Measurements from ENCODE around the gene L3MBTL3. TPM values are rescaled to one million over a fixed set of nuclear protein-coding genes. Genes with fewer than 3 reads are reported as not detected.

The L3MBTL3 gene
- total and polyA plus RNA-seq, 9 donors = 6.5 to 17.9 (median 13.5) TPM

- H3K27me3 ChIP-seq = no peaks in the 10 kb centered on the region
- no peaks in the 10 kb centered on the region for H3K4me1 ChIP-seq (ENCODE audit: insufficient read depth)
- H3K36me3 ChIP-seq = no peaks in the 10 kb centered on the region
- no peaks in the 10 kb centered on the region for H3K9me3 ChIP-seq
- H3K27ac ChIP-seq = no peak overlapping the region
- no peak overlapping the region for H3K4me3 ChIP-seq
- DNase-seq = no peak
- TF ChIP-seq POLR2A (IDR thresholded peaks at IDR 0.05) = no peak
- no peak for TF ChIP-seq EP300 (IDR thresholded peaks at IDR 0.05)
- TF ChIP-seq CTCF (IDR thresholded peaks at IDR 0.05) = no peak
- 81 to 86% (median 82%) methylated on average over 4 of the region's 4 CpGs for WGBS, 3 donors
- intact Hi-C loops (cut with DNase I) = no loop called here
Observed at GRCh38 chr6:130098317-130098716, 79.9 kb downstream of the L3MBTL3 start.

DNA sequence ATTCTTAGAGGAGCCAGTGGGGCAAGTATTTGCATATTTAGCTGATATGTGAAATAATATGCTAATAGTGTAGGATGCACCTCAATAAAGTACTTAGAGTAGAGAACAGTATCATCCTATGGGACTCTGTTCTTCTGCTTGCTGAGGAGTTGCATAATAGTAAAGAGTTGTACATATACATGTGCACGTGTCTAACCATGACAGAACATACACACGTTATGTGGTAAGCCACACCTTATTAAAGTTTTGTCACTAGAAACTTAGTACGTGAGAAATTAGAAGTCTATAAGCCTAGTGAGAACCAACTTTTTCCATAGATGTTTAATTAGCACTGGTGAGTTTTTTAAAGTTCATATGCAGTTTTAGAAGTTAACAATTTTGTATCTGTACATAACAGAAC, 80.7 kb downstream of the L3MBTL3 start:
- Histone ChIP-seq H3K36me3 (no peaks in the 10 kb centered on the region), H3K4me3 (no peak overlapping the region), H3K4me1 (ENCODE audit: insufficient read depth) (no peaks in the 10 kb centered on the region), H3K27me3 (no peaks in the 10 kb centered on the region), H3K9me3 (no peaks in the 10 kb centered on the region), H3K27ac (no peak overlapping the region)
- intact Hi-C loops (cut with DNase I) = no loop called here
- 97 to 99% (median 98%) methylated on average over 3 of the region's 3 CpGs for WGBS, 3 donors
- TF ChIP-seq POLR2A (IDR thresholded peaks at IDR 0.05) = no peak
- no peak for TF ChIP-seq CTCF (IDR thresholded peaks at IDR 0.05)
- TF ChIP-seq EP300 (IDR thresholded peaks at IDR 0.05) = no peak
- DNase-seq = no peak

DNA sequence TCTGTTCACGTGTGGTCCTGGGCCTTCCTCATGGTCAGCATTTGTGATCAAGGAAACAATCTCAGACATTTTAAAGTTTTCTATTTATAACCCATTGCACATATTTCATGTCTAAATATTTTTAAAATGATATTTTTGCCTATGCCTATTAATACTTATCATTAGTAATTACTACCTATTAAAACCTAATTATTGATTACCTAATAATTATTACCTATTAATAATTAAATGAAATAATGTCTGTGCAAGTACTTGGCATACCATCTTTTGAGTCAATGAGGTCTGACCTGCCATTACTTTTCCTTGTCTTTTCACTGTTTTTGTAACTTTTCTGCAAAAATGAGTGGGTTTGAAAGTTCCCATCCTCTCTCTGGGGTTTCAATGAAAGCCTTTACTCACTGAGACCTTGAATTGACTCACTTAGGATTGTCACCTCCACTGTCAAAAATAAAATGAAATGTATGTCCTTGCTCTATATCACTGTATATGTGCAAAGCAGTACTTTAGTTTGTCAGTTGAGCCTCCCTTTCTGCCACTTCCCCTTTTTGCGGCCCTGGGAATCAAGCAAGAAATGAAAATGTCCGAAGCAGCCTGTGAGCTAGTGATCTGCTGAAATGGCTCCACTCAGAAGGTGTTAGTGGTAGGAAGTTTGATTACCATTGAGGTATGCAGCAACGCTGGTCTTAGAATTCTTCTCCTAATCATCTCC, 87.8 kb downstream of the L3MBTL3 start:
- no peak overlapping the region for H3K27ac ChIP-seq
- H3K4me3 ChIP-seq = no peak overlapping the region
- DNase-seq = no peak
- TF ChIP-seq CTCF (IDR thresholded peaks at IDR 0.05) (no peak), EP300 (IDR thresholded peaks at IDR 0.05) (no peak), POLR2A (IDR thresholded peaks at IDR 0.05) (no peak)
- WGBS, 3 donors = 95 to 98% (median 96%) methylated on average over 4 of the region's 4 CpGs
- H3K9me3 ChIP-seq = no peaks in the 10 kb centered on the region
- H3K36me3 ChIP-seq = no peaks in the 10 kb centered on the region
- intact Hi-C loops (cut with DNase I) = no loop called here
- no peaks in the 10 kb centered on the region for H3K4me1 ChIP-seq (ENCODE audit: insufficient read depth)
- no peaks in the 10 kb centered on the region for H3K27me3 ChIP-seq

DNA sequence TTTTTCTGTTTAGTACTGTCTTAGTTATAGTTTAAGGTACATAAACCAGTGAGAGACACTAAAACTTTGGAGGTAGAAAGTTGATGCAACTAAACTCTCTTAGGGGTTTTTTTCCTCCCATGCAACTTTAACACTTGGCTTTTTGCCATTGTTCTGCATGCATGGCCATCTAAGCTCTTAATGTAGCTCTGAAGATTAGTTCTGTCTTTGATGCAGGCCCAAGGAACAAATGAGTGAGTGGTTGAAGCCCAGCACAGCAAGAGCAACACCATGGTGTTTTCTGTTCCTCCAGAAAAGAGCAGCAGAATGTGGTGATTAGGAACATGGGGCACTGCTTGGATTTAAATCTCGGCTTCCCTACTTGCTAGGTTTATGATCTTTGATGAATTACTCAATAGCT, 89.3 kb downstream of the L3MBTL3 start:
- Histone ChIP-seq H3K27me3 (no peaks in the 10 kb centered on the region), H3K9me3 (no peaks in the 10 kb centered on the region), H3K4me1 (ENCODE audit: insufficient read depth) (no peaks in the 10 kb centered on the region), H3K27ac (no peak overlapping the region), H3K36me3 (no peaks in the 10 kb centered on the region), H3K4me3 (no peak overlapping the region)
- DNase-seq = no peak
- intact Hi-C loops (cut with DNase I) = no loop called here
- WGBS, 3 donors = 87 to 100% (median 95%) methylated on average over 1 of the region's 1 CpG
- no peak for TF ChIP-seq POLR2A (IDR thresholded peaks at IDR 0.05)
- no peak for TF ChIP-seq CTCF (IDR thresholded peaks at IDR 0.05)
- no peak for TF ChIP-seq EP300 (IDR thresholded peaks at IDR 0.05)
